ENCODE data around the gene FUCA1. TPM values are rescaled to one million over a fixed set of nuclear protein-coding genes. Genes with fewer than 3 reads are reported as not detected.

Gene FUCA1
- polyA plus RNA-seq, 1 donor from 2014 or later = 38.5 TPM

DNA sequence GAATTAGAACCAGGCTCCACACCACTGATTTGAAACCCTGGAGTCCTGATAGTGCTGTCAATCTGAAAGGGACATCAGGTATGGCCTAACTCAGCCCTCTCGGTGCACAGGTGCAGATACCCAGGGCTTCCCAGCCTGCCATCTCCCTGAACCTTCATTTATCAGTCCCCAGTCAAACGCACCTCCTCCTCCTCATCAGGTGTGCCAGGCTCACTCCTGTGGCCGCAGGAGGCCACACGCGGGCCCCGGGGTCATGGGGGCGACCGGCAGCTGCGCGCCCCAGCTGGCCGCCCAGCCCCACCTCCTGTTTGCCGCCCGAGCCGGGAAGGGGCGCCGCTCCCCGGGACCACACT lies 572 bp downstream of the FUCA1 start:
- H3K9me3 ChIP-seq (ENCODE audit: low read length) = no peaks in the 10 kb centered on the region
- no peaks in the 10 kb centered on the region for H3K9me2 ChIP-seq (ENCODE audit: insufficient read depth, low read length)
- TF ChIP-seq EP300 (conservative IDR thresholded peaks at IDR 0.05; ENCODE audit: poor library complexity, severe bottlenecking) = no peak
- TF ChIP-seq TAF1 (IDR thresholded peaks at IDR 0.05; ENCODE audit: low read depth) = no peak
- no peak for TF ChIP-seq MXI1 (conservative IDR thresholded peaks at IDR 0.05; ENCODE audit: poor library complexity, severe bottlenecking)
- TF ChIP-seq SMC3 (conservative IDR thresholded peaks at IDR 0.05; ENCODE audit: poor library complexity) = no peak
- TF ChIP-seq, protein P1, sequence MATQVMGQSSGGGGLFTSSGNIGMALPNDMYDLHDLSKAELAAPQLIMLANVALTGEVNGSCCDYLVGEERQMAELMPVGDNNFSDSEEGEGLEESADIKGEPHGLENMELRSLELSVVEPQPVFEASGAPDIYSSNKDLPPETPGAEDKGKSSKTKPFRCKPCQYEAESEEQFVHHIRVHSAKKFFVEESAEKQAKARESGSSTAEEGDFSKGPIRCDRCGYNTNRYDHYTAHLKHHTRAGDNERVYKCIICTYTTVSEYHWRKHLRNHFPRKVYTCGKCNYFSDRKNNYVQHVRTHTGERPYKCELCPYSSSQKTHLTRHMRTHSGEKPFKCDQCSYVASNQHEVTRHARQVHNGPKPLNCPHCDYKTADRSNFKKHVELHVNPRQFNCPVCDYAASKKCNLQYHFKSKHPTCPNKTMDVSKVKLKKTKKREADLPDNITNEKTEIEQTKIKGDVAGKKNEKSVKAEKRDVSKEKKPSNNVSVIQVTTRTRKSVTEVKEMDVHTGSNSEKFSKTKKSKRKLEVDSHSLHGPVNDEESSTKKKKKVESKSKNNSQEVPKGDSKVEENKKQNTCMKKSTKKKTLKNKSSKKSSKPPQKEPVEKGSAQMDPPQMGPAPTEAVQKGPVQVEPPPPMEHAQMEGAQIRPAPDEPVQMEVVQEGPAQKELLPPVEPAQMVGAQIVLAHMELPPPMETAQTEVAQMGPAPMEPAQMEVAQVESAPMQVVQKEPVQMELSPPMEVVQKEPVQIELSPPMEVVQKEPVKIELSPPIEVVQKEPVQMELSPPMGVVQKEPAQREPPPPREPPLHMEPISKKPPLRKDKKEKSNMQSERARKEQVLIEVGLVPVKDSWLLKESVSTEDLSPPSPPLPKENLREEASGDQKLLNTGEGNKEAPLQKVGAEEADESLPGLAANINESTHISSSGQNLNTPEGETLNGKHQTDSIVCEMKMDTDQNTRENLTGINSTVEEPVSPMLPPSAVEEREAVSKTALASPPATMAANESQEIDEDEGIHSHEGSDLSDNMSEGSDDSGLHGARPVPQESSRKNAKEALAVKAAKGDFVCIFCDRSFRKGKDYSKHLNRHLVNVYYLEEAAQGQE (IDR thresholded peaks at IDR 0.05; ENCODE audit: borderline replicate concordance) = no peak
- TF ChIP-seq, protein P2, sequence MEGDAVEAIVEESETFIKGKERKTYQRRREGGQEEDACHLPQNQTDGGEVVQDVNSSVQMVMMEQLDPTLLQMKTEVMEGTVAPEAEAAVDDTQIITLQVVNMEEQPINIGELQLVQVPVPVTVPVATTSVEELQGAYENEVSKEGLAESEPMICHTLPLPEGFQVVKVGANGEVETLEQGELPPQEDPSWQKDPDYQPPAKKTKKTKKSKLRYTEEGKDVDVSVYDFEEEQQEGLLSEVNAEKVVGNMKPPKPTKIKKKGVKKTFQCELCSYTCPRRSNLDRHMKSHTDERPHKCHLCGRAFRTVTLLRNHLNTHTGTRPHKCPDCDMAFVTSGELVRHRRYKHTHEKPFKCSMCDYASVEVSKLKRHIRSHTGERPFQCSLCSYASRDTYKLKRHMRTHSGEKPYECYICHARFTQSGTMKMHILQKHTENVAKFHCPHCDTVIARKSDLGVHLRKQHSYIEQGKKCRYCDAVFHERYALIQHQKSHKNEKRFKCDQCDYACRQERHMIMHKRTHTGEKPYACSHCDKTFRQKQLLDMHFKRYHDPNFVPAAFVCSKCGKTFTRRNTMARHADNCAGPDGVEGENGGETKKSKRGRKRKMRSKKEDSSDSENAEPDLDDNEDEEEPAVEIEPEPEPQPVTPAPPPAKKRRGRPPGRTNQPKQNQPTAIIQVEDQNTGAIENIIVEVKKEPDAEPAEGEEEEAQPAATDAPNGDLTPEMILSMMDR (IDR thresholded peaks at IDR 0.05; ENCODE audit: poor library complexity, severe bottlenecking) = no peak
- TF ChIP-seq EZH2 (IDR thresholded peaks at IDR 0.05; ENCODE audit: borderline replicate concordance, insufficient read depth, low read length, poor library complexity, severe bottlenecking) = no peak
- TF ChIP-seq RAD21 (conservative IDR thresholded peaks at IDR 0.05) = no peak
- TF ChIP-seq POLR2AphosphoS5 (IDR thresholded peaks at IDR 0.05) = no peak
- peak overlapping the region; percentile 71 for H3K9ac ChIP-seq (ENCODE audit: low read length)
- no peaks in the 10 kb centered on the region for H4K20me1 ChIP-seq (ENCODE audit: insufficient read depth)
- peaks cover 4% of the 10 kb centered on the region for H3K79me2 ChIP-seq (replicated peaks; ENCODE audit: insufficient read depth, low read length)
- peak overlapping the region; percentile 57 for H2AFZ ChIP-seq (ENCODE audit: low read depth, low read length)
- H3F3A ChIP-seq (ENCODE audit: insufficient read depth, low read length, poor library complexity, severe bottlenecking) = no peaks in the 10 kb centered on the region
- peak overlapping the region; percentile 99 for H3K4me3 ChIP-seq (ENCODE audit: low read length)
- H3K4me2 ChIP-seq (ENCODE audit: low read length) = peak overlapping the region; percentile 94
- no peaks in the 10 kb centered on the region for H3K36me3 ChIP-seq (ENCODE audit: insufficient read depth, low read length)
- H3K27me3 ChIP-seq (ENCODE audit: insufficient read depth, low read depth, low read length) = peaks cover 18% of the 10 kb centered on the region
- H3K27ac ChIP-seq (ENCODE audit: low read length) = no peak overlapping the region

DNA sequence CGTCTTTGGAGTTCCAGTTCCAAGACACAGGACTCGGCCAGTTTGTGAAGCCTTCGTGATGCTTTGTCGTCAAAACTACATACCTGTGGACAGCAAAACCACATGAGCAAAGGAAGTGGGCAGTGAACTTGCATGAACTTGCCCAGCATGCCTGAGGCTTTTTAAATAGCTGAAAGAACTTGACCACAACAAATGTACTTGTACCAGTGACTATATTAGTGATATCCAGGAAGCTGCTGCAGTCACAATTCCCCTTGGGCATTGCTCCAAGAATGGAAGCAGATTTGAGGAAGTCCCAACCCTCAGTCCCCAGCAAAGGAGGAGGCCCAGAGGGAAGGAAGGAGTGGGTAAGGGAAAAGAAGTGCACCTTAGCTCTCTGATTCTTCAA lies 2.6 kb downstream of the FUCA1 start:
- H3K9ac ChIP-seq (ENCODE audit: low read length) = no peak overlapping the region
- peaks cover 4% of the 10 kb centered on the region for H3K79me2 ChIP-seq (replicated peaks; ENCODE audit: insufficient read depth, low read length)
- H3K27ac ChIP-seq (ENCODE audit: low read length) = no peak overlapping the region
- no peaks in the 10 kb centered on the region for H3K36me3 ChIP-seq (ENCODE audit: insufficient read depth, low read length)
- H3K4me3 ChIP-seq (ENCODE audit: low read length) = no peak overlapping the region
- no peaks in the 10 kb centered on the region for H3K9me3 ChIP-seq (ENCODE audit: low read length)
- peaks cover 18% of the 10 kb centered on the region for H3K27me3 ChIP-seq (ENCODE audit: insufficient read depth, low read depth, low read length)
- no peak overlapping the region for H2AFZ ChIP-seq (ENCODE audit: low read depth, low read length)
- TF ChIP-seq RAD21 (conservative IDR thresholded peaks at IDR 0.05) (no peak), EP300 (conservative IDR thresholded peaks at IDR 0.05; ENCODE audit: poor library complexity, severe bottlenecking) (no peak), SMC3 (conservative IDR thresholded peaks at IDR 0.05; ENCODE audit: poor library complexity) (no peak), MXI1 (conservative IDR thresholded peaks at IDR 0.05; ENCODE audit: poor library complexity, severe bottlenecking) (no peak), TAF1 (IDR thresholded peaks at IDR 0.05; ENCODE audit: low read depth) (no peak), EZH2 (IDR thresholded peaks at IDR 0.05; ENCODE audit: borderline replicate concordance, insufficient read depth, low read length, poor library complexity, severe bottlenecking) (no peak), POLR2AphosphoS5 (IDR thresholded peaks at IDR 0.05) (no peak)
- TF ChIP-seq, protein P1 (IDR thresholded peaks at IDR 0.05; ENCODE audit: borderline replicate concordance) = no peak
- TF ChIP-seq, protein P2 (IDR thresholded peaks at IDR 0.05; ENCODE audit: poor library complexity, severe bottlenecking) = no peak
- no peaks in the 10 kb centered on the region for H3F3A ChIP-seq (ENCODE audit: insufficient read depth, low read length, poor library complexity, severe bottlenecking)
- no peak overlapping the region for H3K4me2 ChIP-seq (ENCODE audit: low read length)
- no peaks in the 10 kb centered on the region for H4K20me1 ChIP-seq (ENCODE audit: insufficient read depth)
- no peaks in the 10 kb centered on the region for H3K9me2 ChIP-seq (ENCODE audit: insufficient read depth, low read length)
